ENCODE results near the gene PTPRG.

GRCh38 chr3:61665987-61666386, 104.6 kb downstream of the PTPRG start:
- no peak for TF ChIP-seq KDM5A (IDR thresholded peaks at IDR 0.05; ENCODE audit: borderline replicate concordance, low read length)
- TF ChIP-seq CTCF (CRISPR knock-in tag; IDR thresholded peaks at IDR 0.05), result no peak
- TF ChIP-seq ZNF713 (CRISPR knock-in tag; IDR thresholded peaks at IDR 0.05), result no peak
- TF ChIP-seq PRDM15 (CRISPR knock-in tag; IDR thresholded peaks at IDR 0.05), result no peak
- no peak for TF ChIP-seq NR2C2 (CRISPR knock-in tag; IDR thresholded peaks at IDR 0.05; ENCODE audit: borderline replicate concordance)
- no peak for TF ChIP-seq MEIS2 (CRISPR knock-in tag; IDR thresholded peaks at IDR 0.05)
- TF ChIP-seq, protein P1, sequence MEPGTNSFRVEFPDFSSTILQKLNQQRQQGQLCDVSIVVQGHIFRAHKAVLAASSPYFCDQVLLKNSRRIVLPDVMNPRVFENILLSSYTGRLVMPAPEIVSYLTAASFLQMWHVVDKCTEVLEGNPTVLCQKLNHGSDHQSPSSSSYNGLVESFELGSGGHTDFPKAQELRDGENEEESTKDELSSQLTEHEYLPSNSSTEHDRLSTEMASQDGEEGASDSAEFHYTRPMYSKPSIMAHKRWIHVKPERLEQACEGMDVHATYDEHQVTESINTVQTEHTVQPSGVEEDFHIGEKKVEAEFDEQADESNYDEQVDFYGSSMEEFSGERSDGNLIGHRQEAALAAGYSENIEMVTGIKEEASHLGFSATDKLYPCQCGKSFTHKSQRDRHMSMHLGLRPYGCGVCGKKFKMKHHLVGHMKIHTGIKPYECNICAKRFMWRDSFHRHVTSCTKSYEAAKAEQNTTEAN (CRISPR knock-in tag; conservative IDR thresholded peaks at IDR 0.05), result no peak
- no peak for TF ChIP-seq CREM (IDR thresholded peaks at IDR 0.05)
- no peak for TF ChIP-seq CREM (CRISPR knock-in tag; IDR thresholded peaks at IDR 0.05)
- no peak for TF ChIP-seq ZBTB33 (CRISPR knock-in tag; IDR thresholded peaks at IDR 0.05)
- TF ChIP-seq ZNF407 (CRISPR knock-in tag; IDR thresholded peaks at IDR 0.05; ENCODE audit: not compliant biosample characterization), result no peak

Measured in HepG2 (cell line).